H9 (cell line): ENCODE results near the gene SLC29A1. TPM values are rescaled to one million over a fixed set of nuclear protein-coding genes. Genes with fewer than 3 reads are reported as not detected.

Experiments
- DNase-seq: peaks from one replicate; pipeline ENCODE4 v3.0.0-alpha.2; 2017
- H2AFZ ChIP-seq: one replicate; pipeline ENCODE4 v1.6.1; 2013; ENCODE audit warnings: mild to moderate bottlenecking, low read length, control low read depth, moderate library complexity
- H2AK5ac ChIP-seq: 2 replicates; pipeline ENCODE4 v1.6.1; 2013; ENCODE audit warnings: low read length, control low read depth, mixed read lengths; ENCODE audit not compliant: insufficient read length
- H2BK120ac ChIP-seq: one replicate; pipeline ENCODE4 v1.6.1; 2013; ENCODE audit warnings: low read depth, mild to moderate bottlenecking, low read length, control low read depth, inconsistent platforms; ENCODE audit not compliant: poor library complexity, severe bottlenecking
- H2BK12ac ChIP-seq: 2 replicates; pipeline ENCODE4 v1.6.1; 2013; ENCODE audit warnings: low read length, control low read depth, mixed read lengths, low read depth; ENCODE audit not compliant: insufficient read length
- H2BK15ac ChIP-seq: 2 replicates; pipeline ENCODE4 v1.6.1; 2013; ENCODE audit warnings: low read depth, low read length, control low read depth
- H2BK20ac ChIP-seq: one replicate; pipeline ENCODE4 v1.6.1; 2013; ENCODE audit warnings: low read depth, mild to moderate bottlenecking, low read length, control low read depth, inconsistent platforms; ENCODE audit not compliant: poor library complexity, severe bottlenecking
- H2BK5ac ChIP-seq: 2 replicates; pipeline ENCODE4 v1.6.1; 2013; ENCODE audit warnings: low read length, control low read depth, mixed read lengths; ENCODE audit not compliant: insufficient read length
- H3K14ac ChIP-seq: 2 replicates; pipeline ENCODE4 v1.6.1; 2013; ENCODE audit warnings: low read length, control low read depth; ENCODE audit not compliant: insufficient read depth
- H3K18ac ChIP-seq: 2 replicates; pipeline ENCODE4 v1.6.1; 2013; ENCODE audit warnings: low read depth, mild to moderate bottlenecking, mixed read lengths, low read length, control low read depth; ENCODE audit not compliant: insufficient read length
- H3K23ac ChIP-seq: 2 replicates; pipeline ENCODE4 v1.6.1; 2013; ENCODE audit warnings: low read length, control low read depth, mixed read lengths, low read depth; ENCODE audit not compliant: insufficient read length
- H3K23me2 ChIP-seq: 2 replicates; pipeline ENCODE4 v1.6.1; 2013; ENCODE audit warnings: low read depth, mild to moderate bottlenecking, mixed read lengths, low read length, control low read depth; ENCODE audit not compliant: insufficient read length, poor library complexity, severe bottlenecking
- H3K27ac ChIP-seq: 2 replicates; pipeline ENCODE4 v1.5.1; 2013; ENCODE audit warnings: low read length, control low read depth, mixed read lengths, low read depth; ENCODE audit not compliant: insufficient read length
- H3K27me3 ChIP-seq: 2 replicates; pipeline ENCODE4 v1.6.1; 2013; ENCODE audit warnings: low read length, control low read depth, inconsistent platforms; ENCODE audit not compliant: insufficient read depth
- H3K4ac ChIP-seq: 2 replicates; pipeline ENCODE4 v1.6.1; 2013; ENCODE audit warnings: low read depth, mild to moderate bottlenecking, control low read depth, inconsistent platforms, low read length, moderate library complexity
- H3K4me1 ChIP-seq: 2 replicates; pipeline ENCODE4 v1.6.1; 2013; ENCODE audit warnings: low read length, control low read depth, inconsistent platforms; ENCODE audit not compliant: insufficient read depth
- H3K4me2 ChIP-seq: 2 replicates; pipeline ENCODE4 v1.6.1; 2013; ENCODE audit warnings: low read length, control low read depth, mixed read lengths; ENCODE audit not compliant: insufficient read length, insufficient read depth
- H3K56ac ChIP-seq: 2 replicates; pipeline ENCODE4 v1.6.1; 2013; ENCODE audit warnings: low read depth, mild to moderate bottlenecking, mixed read lengths, low read length, control low read depth; ENCODE audit not compliant: insufficient read length
- H3K79me1 ChIP-seq: 2 replicates; pipeline ENCODE4 v1.6.1; 2013; ENCODE audit warnings: low read depth, mild to moderate bottlenecking, moderate library complexity, low read length, control low read depth, inconsistent platforms; ENCODE audit not compliant: insufficient read depth, poor library complexity, severe bottlenecking
- H3K79me2 ChIP-seq: 2 replicates; pipeline ENCODE4 v1.6.1; 2013; ENCODE audit warnings: low read length, control low read depth, inconsistent platforms; ENCODE audit not compliant: insufficient read depth
- H3K9ac ChIP-seq: 2 replicates; pipeline ENCODE4 v1.6.1; 2013; ENCODE audit warnings: low read length, control low read depth, mixed read lengths; ENCODE audit not compliant: insufficient read length; ENCODE audit errors: extremely low read depth
- H3K9me3 ChIP-seq: one replicate; pipeline ENCODE4 v1.6.1; 2013; ENCODE audit warnings: low read depth, low read length, inconsistent platforms; ENCODE audit not compliant: control insufficient read depth
- H3T11ph ChIP-seq: one replicate; pipeline ENCODE4 v1.6.1; 2013; ENCODE audit warnings: mild to moderate bottlenecking, low read length, control low read depth, inconsistent platforms
- H4K20me1 ChIP-seq: one replicate; pipeline ENCODE4 v1.6.1; 2013; ENCODE audit not compliant: control insufficient read depth, insufficient read length, insufficient read depth
- H4K5ac ChIP-seq: 2 replicates; pipeline ENCODE4 v1.6.1; 2013; ENCODE audit warnings: low read depth, mild to moderate bottlenecking, mixed read lengths, low read length, control low read depth; ENCODE audit not compliant: insufficient read length
- H4K8ac ChIP-seq: replicated peaks from 2 replicates; pipeline ENCODE4 v1.6.1; 2013; ENCODE audit warnings: low read length, control low read depth, mixed read lengths, low read depth; ENCODE audit not compliant: insufficient read length
- H4K91ac ChIP-seq: 2 replicates; pipeline ENCODE4 v1.6.1; 2013; ENCODE audit warnings: low read depth, mild to moderate bottlenecking, moderate library complexity, mixed read lengths, low read length, control low read depth; ENCODE audit not compliant: insufficient read length
- H3K27ac Mint-ChIP-seq, 3 experiments: 2 replicates in 2 of 3; 3 replicates in 1 of 3; pipeline ENCODE4 v1.8.0; 2020 to 2021; ENCODE audit warnings: mixed read lengths in 3 of 3, mild to moderate bottlenecking in 1 of 3, moderate library complexity in 1 of 3
- H3K27me3 Mint-ChIP-seq: 2 replicates; pipeline ENCODE4 v1.8.0; 2021; ENCODE audit warnings: low read depth, mild to moderate bottlenecking, moderate library complexity, mixed read lengths
- H3K36me3 Mint-ChIP-seq, 3 experiments: 2 replicates in 2 of 3; 3 replicates in 1 of 3; pipeline ENCODE4 v1.8.0; 2020 to 2021; ENCODE audit warnings: low read depth in 3 of 3, mixed read lengths in 3 of 3; ENCODE audit not compliant: insufficient read depth in 1 of 3
- H3K4me1 Mint-ChIP-seq, 2 experiments: 2 replicates each; pipeline ENCODE4 v1.8.0; 2020; ENCODE audit warnings: mixed read lengths in 2 of 2
- H3K4me3 Mint-ChIP-seq, 2 experiments: 2 replicates in 1 of 2; 3 replicates in 1 of 2; pipeline ENCODE4 v1.8.0; 2020 to 2021; ENCODE audit warnings: mild to moderate bottlenecking in 2 of 2, mixed read lengths in 2 of 2, moderate library complexity in 1 of 2
- H3K9me3 Mint-ChIP-seq, 2 experiments: 2 replicates in 1 of 2; 3 replicates in 1 of 2; pipeline ENCODE4 v1.8.0; 2020; ENCODE audit warnings: mild to moderate bottlenecking in 2 of 2, mixed read lengths in 2 of 2, moderate library complexity in 1 of 2
- WGBS: extraction: QIAGEN DNeasy Blood & Tissue Kit; methylation state at CpG from one replicate; pipeline ENCODE4 v1.1.7; 2013; ENCODE audit warnings: missing lambda C conversion rate, low lambda C conversion rate, mixed read lengths; ENCODE audit not compliant: insufficient read length; ENCODE audit errors: extremely low coverage; 5-methylcytosine and 5-hydroxymethylcytosine counted together
- total RNA-seq: library from RNA; stranded (reverse); gene quantifications from 2 replicates; pipeline ENCODE4 v1.2.1, GENCODE V29; 2021
- TF ChIP-seq, protein P1 (sequence below): fragments of 200-600 bp; sonication (generic); conservative IDR thresholded peaks from 3 replicates; pipeline ENCODE4 v1.8.0; 2021; ENCODE audit warnings: antibody characterized with exemption, mild to moderate bottlenecking

The SLC29A1 gene
- total RNA-seq, 1 experiment from 2014 or later = 124 TPM

DNA sequence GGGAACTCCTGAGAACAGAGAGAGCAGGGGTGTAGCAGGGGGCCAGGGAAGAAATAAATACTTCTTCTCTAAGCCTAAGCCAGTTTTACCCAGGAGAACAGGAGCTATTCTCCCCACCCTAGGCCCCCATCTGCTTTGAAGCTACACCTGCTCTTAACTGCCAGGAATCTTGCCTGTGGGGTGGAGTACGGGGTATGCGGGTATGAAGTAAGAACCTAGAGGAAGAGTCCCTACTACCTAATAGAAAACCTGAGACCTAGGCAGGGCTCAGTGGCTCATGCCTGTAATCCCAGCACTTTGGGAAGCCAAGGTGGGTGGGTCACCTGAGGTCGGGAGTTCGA lies 1.5 kb downstream of the SLC29A1 start:
- no CpG with 5 or more reads among the region's 4 CpGs for WGBS
- Histone ChIP-seq H2BK15ac (no peak overlapping the region), H3T11ph (no peak overlapping the region), H3K4me1 (peaks cover 15% of the 10 kb centered on the region; the same call in 1 of the 2 replicates), H3K56ac (no peak overlapping the region), H3K27me3 (no peaks in the 10 kb centered on the region), H3K27ac (no peak overlapping the region), H3K4ac (no peak overlapping the region), H2BK5ac (no peak overlapping the region), H2AFZ (no peak overlapping the region), H4K8ac (no peak overlapping the region), H2BK12ac (no peak overlapping the region), H4K20me1 (peaks cover 2% of the 10 kb centered on the region), H2BK20ac (no peak overlapping the region), H4K91ac (no peak overlapping the region), H3K18ac (no peak overlapping the region), H4K5ac (no peak overlapping the region), H3K9ac (no peak overlapping the region), H3K9me3 (no peaks in the 10 kb centered on the region), H3K79me2 (peaks cover 17% of the 10 kb centered on the region; the same call in 1 of the 2 replicates), H2AK5ac (no peak overlapping the region), H3K79me1 (peaks cover 17% of the 10 kb centered on the region), H2BK120ac (no peak overlapping the region), H3K14ac (no peak overlapping the region), H3K4me2 (peak overlapping the region; percentile 47), H3K23ac (no peak overlapping the region), H3K23me2 (peaks cover 14% of the 10 kb centered on the region)
- no peak for DNase-seq
- peak overlapping the region in 1 of 3 experiments; percentile 93; a peak in 2 of 7 replicates for H3K27ac Mint-ChIP-seq
- TF ChIP-seq, protein P1, sequence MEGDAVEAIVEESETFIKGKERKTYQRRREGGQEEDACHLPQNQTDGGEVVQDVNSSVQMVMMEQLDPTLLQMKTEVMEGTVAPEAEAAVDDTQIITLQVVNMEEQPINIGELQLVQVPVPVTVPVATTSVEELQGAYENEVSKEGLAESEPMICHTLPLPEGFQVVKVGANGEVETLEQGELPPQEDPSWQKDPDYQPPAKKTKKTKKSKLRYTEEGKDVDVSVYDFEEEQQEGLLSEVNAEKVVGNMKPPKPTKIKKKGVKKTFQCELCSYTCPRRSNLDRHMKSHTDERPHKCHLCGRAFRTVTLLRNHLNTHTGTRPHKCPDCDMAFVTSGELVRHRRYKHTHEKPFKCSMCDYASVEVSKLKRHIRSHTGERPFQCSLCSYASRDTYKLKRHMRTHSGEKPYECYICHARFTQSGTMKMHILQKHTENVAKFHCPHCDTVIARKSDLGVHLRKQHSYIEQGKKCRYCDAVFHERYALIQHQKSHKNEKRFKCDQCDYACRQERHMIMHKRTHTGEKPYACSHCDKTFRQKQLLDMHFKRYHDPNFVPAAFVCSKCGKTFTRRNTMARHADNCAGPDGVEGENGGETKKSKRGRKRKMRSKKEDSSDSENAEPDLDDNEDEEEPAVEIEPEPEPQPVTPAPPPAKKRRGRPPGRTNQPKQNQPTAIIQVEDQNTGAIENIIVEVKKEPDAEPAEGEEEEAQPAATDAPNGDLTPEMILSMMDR = no peak
- peaks cover 21 to 27% (median 21%) of the 10 kb centered on the region in 3 experiments for H3K36me3 Mint-ChIP-seq
- no peaks in the 10 kb centered on the region; a peak in 1 of 5 replicates for H3K9me3 Mint-ChIP-seq
- peak overlapping the region; percentile 85 to 96 for H3K4me3 Mint-ChIP-seq
- peaks cover 48 to 59% of the 10 kb centered on the region in 2 experiments for H3K4me1 Mint-ChIP-seq
- peaks cover 1% of the 10 kb centered on the region; the same call in 1 of the 2 replicates for H3K27me3 Mint-ChIP-seq
